HepG2 (cell line): ENCODE data around the gene NEU4. TPM values are rescaled to one million over a fixed set of nuclear protein-coding genes. Genes with fewer than 3 reads are reported as not detected.

ENCODE experiments used
- ATF1 ChIP-seq: IDR thresholded peaks from 2 replicates; pipeline ENCODE4 v1.6.1; 2016; ENCODE audit warnings: mild to moderate bottlenecking, control low read depth
- BORCS8-MEF2B ChIP-seq: sonication (generic); formaldehyde crosslinking; IDR thresholded peaks from 2 replicates; pipeline ENCODE4 v1.8.0; 2022; ENCODE audit warnings: mild to moderate bottlenecking, missing genetic modification reagents
- DMAP1 ChIP-seq: IDR thresholded peaks from 2 replicates; pipeline ENCODE4 v1.6.1; 2016
- HIC2 ChIP-seq: sonication (generic); formaldehyde crosslinking; IDR thresholded peaks from 2 replicates; pipeline ENCODE4 v1.9.0; 2022; ENCODE audit warnings: low read depth, missing genetic modification reagents
- HNF4A ChIP-seq: sonication (generic); formaldehyde crosslinking; IDR thresholded peaks from 2 replicates; pipeline ENCODE4 v1.4.0; 2020; ENCODE audit warnings: missing genetic modification reagents
- NFKBIZ ChIP-seq: IDR thresholded peaks from 2 replicates; pipeline ENCODE4 v1.6.1; 2018; ENCODE audit warnings: missing genetic modification reagents, missing compliant biosample characterization
- TCF7 ChIP-seq: sonication (generic); IDR thresholded peaks from 2 replicates; pipeline ENCODE4 v1.6.1; 2016; ENCODE audit warnings: antibody characterized with exemption, low read depth
- ZBTB33 ChIP-seq: sonication (generic); formaldehyde crosslinking; IDR thresholded peaks from 2 replicates; pipeline ENCODE4 v1.4.0; 2020; ENCODE audit warnings: missing genetic modification reagents
- ZNF232 ChIP-seq: sonication (generic); formaldehyde crosslinking; IDR thresholded peaks from 2 replicates; pipeline ENCODE4 v1.4.0; 2020; ENCODE audit warnings: missing genetic modification reagents, borderline replicate concordance
- ZNF318 ChIP-seq: sonication (generic); formaldehyde crosslinking; IDR thresholded peaks from 2 replicates; pipeline ENCODE4 v1.4.0; 2020; ENCODE audit warnings: mild to moderate bottlenecking, missing genetic modification reagents
- ZNF331 ChIP-seq: sonication (generic); formaldehyde crosslinking; IDR thresholded peaks from 2 replicates; pipeline ENCODE4 v1.4.0; 2020; ENCODE audit warnings: missing genetic modification reagents
- ZNF576 ChIP-seq: sonication (generic); formaldehyde crosslinking; IDR thresholded peaks from 2 replicates; pipeline ENCODE4 v1.4.0; 2020; ENCODE audit warnings: mild to moderate bottlenecking, missing genetic modification reagents
- ZNF710 ChIP-seq: sonication (generic); formaldehyde crosslinking; IDR thresholded peaks from 2 replicates; pipeline ENCODE4 v1.5.0; 2020; ENCODE audit warnings: mild to moderate bottlenecking, missing genetic modification reagents, borderline replicate concordance
- ZNF850 ChIP-seq: sonication (generic); formaldehyde crosslinking; conservative IDR thresholded peaks from 2 replicates; pipeline ENCODE4 v1.9.0; 2021; ENCODE audit warnings: mild to moderate bottlenecking, missing genetic modification reagents
- polyA plus RNA-seq, 8 experiments: library from polyadenylated mRNA; depleted of rRNA in 3 of 8; stranded (reverse) in 7 of 8; unstranded in 1 of 8; fragments of >200 nt; fragmentation: Illumina TruSeq in 4 of 8; extraction: Trizol in 4 of 8; gene quantifications; 2 replicates each; pipeline versions ENCODE4 v1.2.1 to v1.2.3, GENCODE V29; 2011 to 2016; ENCODE audit warnings: low read depth in 4 of 8, missing spikeins in 1 of 8, mixed read lengths in 1 of 8; ENCODE audit not compliant: insufficient read depth in 1 of 8
- total RNA-seq, 5 experiments: library from RNA; depleted of rRNA; stranded (reverse); fragments of >200 nt; fragmentation: Illumina TruSeq; extraction: Trizol; gene quantifications; 2 replicates each; pipeline ENCODE4 v1.2.3, GENCODE V29; 2016; ENCODE audit warnings: low read depth in 1 of 5

Gene NEU4
- total and polyA plus RNA-seq, 2 of the 13 experiments (the other 11 are each of a cell fraction or from before 2014, with no cell fraction given), result 53.5 to 107 TPM

GRCh38 chr2:241770185-241770935, 38.6 kb upstream of the NEU4 start (continued):
- TF ChIP-seq ZNF318 (CRISPR knock-in tag) (peak; percentile 90; the same call in 1 of the 2 replicates), HNF4A (CRISPR knock-in tag) (peak; percentile 99), ZBTB33 (CRISPR knock-in tag) (peak; percentile 64; the same call in 1 of the 2 replicates), BORCS8-MEF2B (CRISPR knock-in tag) (peak; percentile 76; the same call in 1 of the 2 replicates), DMAP1 (CRISPR knock-in tag) (peak; percentile 90), NFKBIZ (peak; percentile 90), HIC2 (CRISPR knock-in tag) (peak; percentile 92), ZNF710 (CRISPR knock-in tag) (peak; percentile 60; the same call in 1 of the 2 replicates), ZNF576 (CRISPR knock-in tag) (0 out of 2 replicates have a peak, but pooled peaks have one; percentile 17), ZNF850 (CRISPR knock-in tag) (no peak), ATF1 (CRISPR knock-in tag) (no peak), TCF7 (no peak), ZNF331 (CRISPR knock-in tag) (peak; percentile 98), ZNF232 (CRISPR knock-in tag) (peak; percentile 78; the same call in 1 of the 2 replicates)
